Germinal center (tissue), 1 donor: ENCODE measurements around the gene ARHGAP29.

Source experiments
- DNase-seq: peaks from one replicate; pipeline ENCODE4 v3.0.0; 2012; ENCODE audit warnings: mixed read lengths, low spot score

ARHGAP29 gene

GRCh38 chr1:94234615-94235014 lies 2.8 kb downstream of the ARHGAP29 start:
- no peak for DNase-seq

- no peak for DNase-seq
Observed at GRCh38 chr1:94231746-94232145, 5.6 kb downstream of the ARHGAP29 start.

- DNase-seq, result no peak
Observed at GRCh38 chr1:94230920-94231319, 6.5 kb downstream of the ARHGAP29 start.

- DNase-seq, result no peak
Observed at GRCh38 chr1:94228640-94229375, 8.6 kb downstream of the ARHGAP29 start.

- DNase-seq, result no peak
Observed at GRCh38 chr1:94227624-94228023, 9.8 kb downstream of the ARHGAP29 start.

- no peak for DNase-seq
Observed at GRCh38 chr1:94225845-94226244, 11.5 kb downstream of the ARHGAP29 start.

- no peak for DNase-seq
Observed at GRCh38 chr1:94218332-94218731, 19.1 kb downstream of the ARHGAP29 start.

GRCh38 chr1:94215955-94216354 lies 21.4 kb downstream of the ARHGAP29 start:
- no peak for DNase-seq

GRCh38 chr1:94209982-94210381 lies 27.4 kb downstream of the ARHGAP29 start:
- DNase-seq, result no peak

- DNase-seq, result no peak
Observed at GRCh38 chr1:94209425-94209824, 28.0 kb downstream of the ARHGAP29 start.

- no peak for DNase-seq
Observed at GRCh38 chr1:94207695-94208094, 29.7 kb downstream of the ARHGAP29 start.

GRCh38 chr1:94205639-94206038 lies 31.7 kb downstream of the ARHGAP29 start:
- no peak for DNase-seq

GRCh38 chr1:94202241-94202640 lies 35.1 kb downstream of the ARHGAP29 start:
- DNase-seq, result no peak

GRCh38 chr1:94199398-94199797 lies 38.0 kb downstream of the ARHGAP29 start:
- no peak for DNase-seq

- DNase-seq, result no peak
Observed at GRCh38 chr1:94194079-94194865, 43.1 kb downstream of the ARHGAP29 start.

GRCh38 chr1:94193128-94193527 lies 44.3 kb downstream of the ARHGAP29 start:
- no peak for DNase-seq

- no peak for DNase-seq
Observed at GRCh38 chr1:94191216-94191615, 46.2 kb downstream of the ARHGAP29 start.

GRCh38 chr1:94186946-94187345 lies 50.4 kb downstream of the ARHGAP29 start:
- DNase-seq, result no peak

GRCh38 chr1:94183197-94183815 lies 54.1 kb downstream of the ARHGAP29 start:
- DNase-seq, result no peak

- DNase-seq, result no peak
Observed at GRCh38 chr1:94182191-94182590, 55.2 kb downstream of the ARHGAP29 start.

GRCh38 chr1:94180650-94181049 lies 56.7 kb downstream of the ARHGAP29 start:
- no peak for DNase-seq

- no peak for DNase-seq
Observed at GRCh38 chr1:94178901-94179300, 58.5 kb downstream of the ARHGAP29 start.

GRCh38 chr1:94169126-94169525 lies 68.3 kb downstream of the ARHGAP29 start:
- no peak for DNase-seq
